ENCODE results near the gene PWP1. TPM values are rescaled to one million over a fixed set of nuclear protein-coding genes. Genes with fewer than 3 reads are reported as not detected.

The PWP1 gene
- total and polyA plus RNA-seq, 3 donors from 2014 or later: 55.7 to 90.4 (median 65.7) TPM

DNA sequence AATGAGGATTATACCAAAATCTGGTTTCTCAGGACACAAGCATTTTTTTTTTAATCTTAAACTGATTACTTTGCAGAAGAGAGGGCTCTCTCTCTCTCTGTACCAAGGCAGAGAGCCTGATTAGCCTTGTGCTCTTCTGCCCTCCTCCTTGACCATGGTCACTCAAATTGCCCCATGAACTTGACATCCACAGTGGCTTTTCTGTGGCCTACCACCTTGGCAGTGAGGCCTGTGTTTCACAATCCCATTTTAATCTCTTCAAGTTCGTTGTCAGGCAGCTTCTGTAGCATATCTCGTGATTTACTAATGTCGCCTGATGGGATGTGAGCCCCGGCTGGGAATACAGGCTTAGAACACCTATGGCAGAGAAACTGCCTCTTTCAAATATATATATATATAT, 30.7 kb upstream of the PWP1 start:
- Histone ChIP-seq H3K4me1 (no peaks in the 10 kb centered on the region), H3K27ac (no peak overlapping the region), H3K4me3 (no peak overlapping the region), H3K9me3 (no peaks in the 10 kb centered on the region), H3K36me3 (ENCODE audit: low read depth, missing control alignments) (no peaks in the 10 kb centered on the region), H3K27me3 (no peaks in the 10 kb centered on the region)
- no peak for DNase-seq
- TF ChIP-seq, protein P1, sequence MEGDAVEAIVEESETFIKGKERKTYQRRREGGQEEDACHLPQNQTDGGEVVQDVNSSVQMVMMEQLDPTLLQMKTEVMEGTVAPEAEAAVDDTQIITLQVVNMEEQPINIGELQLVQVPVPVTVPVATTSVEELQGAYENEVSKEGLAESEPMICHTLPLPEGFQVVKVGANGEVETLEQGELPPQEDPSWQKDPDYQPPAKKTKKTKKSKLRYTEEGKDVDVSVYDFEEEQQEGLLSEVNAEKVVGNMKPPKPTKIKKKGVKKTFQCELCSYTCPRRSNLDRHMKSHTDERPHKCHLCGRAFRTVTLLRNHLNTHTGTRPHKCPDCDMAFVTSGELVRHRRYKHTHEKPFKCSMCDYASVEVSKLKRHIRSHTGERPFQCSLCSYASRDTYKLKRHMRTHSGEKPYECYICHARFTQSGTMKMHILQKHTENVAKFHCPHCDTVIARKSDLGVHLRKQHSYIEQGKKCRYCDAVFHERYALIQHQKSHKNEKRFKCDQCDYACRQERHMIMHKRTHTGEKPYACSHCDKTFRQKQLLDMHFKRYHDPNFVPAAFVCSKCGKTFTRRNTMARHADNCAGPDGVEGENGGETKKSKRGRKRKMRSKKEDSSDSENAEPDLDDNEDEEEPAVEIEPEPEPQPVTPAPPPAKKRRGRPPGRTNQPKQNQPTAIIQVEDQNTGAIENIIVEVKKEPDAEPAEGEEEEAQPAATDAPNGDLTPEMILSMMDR (IDR thresholded peaks at IDR 0.05): no peak
- TF ChIP-seq POLR2A (IDR thresholded peaks at IDR 0.05): no peak
- WGBS, 2 donors: 85 to 89% methylated on average over 4 of the region's 4 CpGs
- intact Hi-C loops (cut with DNase I; ENCODE audit: low total_unique reads): no loop called here

DNA sequence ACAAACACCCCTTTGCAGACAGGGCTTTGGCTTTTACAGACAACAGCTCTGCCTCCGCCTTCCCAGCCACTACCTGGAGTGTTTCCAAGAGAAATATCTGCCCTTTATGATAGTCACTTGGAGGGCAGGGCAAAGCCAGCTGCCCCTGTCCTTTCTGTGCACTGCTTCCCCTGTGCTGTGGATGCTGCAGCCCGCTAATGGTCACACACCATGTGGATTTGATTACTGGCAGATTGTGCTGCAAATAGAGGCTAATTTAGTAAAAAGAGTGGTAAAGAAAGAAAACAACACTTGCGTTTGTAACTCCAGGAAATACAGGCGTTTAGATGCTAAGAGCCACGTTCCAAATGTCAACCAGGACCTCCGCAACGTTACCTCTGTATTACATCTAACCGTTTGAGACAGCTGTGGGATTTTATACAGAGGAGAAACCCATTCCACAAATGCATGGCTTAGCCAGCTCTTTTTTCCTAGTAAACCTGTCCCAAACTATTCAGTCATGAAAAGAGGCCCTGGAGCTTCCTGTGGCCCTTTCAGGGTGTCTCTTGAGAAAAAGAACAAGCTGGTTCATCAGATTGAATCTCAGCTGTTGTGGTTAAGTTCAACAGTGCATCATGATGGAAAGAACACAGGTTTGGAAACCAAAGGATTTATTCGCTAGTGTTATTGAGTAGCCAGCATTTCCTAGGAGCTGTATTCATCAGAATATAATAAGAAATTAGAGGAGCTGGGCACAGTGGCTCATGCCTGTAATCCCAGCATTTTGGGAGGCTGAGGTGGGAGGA, 30.1 kb upstream of the PWP1 start:
- Histone ChIP-seq H3K4me3 (no peak overlapping the region), H3K36me3 (ENCODE audit: low read depth, missing control alignments) (no peaks in the 10 kb centered on the region), H3K27ac (no peak overlapping the region), H3K27me3 (no peaks in the 10 kb centered on the region), H3K9me3 (no peaks in the 10 kb centered on the region), H3K4me1 (no peaks in the 10 kb centered on the region)
- no peak for TF ChIP-seq POLR2A (IDR thresholded peaks at IDR 0.05)
- DNase-seq: no peak
- 76 to 89% methylated on average over 9 of the region's 9 CpGs for WGBS, 2 donors
- intact Hi-C loops (cut with DNase I; ENCODE audit: low total_unique reads): no loop called here

DNA sequence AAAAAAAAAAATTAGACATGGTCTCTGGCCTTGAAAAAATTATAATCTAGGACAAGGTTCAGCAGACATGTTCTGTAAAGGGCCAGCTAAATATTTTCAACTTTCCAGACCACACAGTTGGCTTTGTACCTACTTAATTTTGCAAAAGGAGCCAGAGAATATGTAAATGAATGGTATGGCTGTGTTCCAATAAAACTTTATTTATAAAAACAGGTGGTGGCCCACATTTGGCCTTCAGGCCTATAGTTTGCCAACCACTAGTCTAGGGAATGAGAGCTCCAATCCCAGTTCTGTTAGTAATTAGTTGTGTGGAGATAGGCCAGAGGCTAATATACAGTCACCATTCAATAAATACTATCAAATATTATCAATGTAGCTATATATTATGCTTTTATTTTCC, 29.3 kb upstream of the PWP1 start:
- no peaks in the 10 kb centered on the region for H3K27me3 ChIP-seq
- H3K4me1 ChIP-seq: no peaks in the 10 kb centered on the region
- H3K36me3 ChIP-seq (ENCODE audit: low read depth, missing control alignments): no peaks in the 10 kb centered on the region
- DNase-seq: no peak
- H3K27ac ChIP-seq: no peak overlapping the region
- TF ChIP-seq, protein P1 (IDR thresholded peaks at IDR 0.05): no peak
- TF ChIP-seq POLR2A (IDR thresholded peaks at IDR 0.05): no peak
- H3K9me3 ChIP-seq: no peaks in the 10 kb centered on the region
- intact Hi-C loops (cut with DNase I; ENCODE audit: low total_unique reads): no loop called here
- no peak overlapping the region for H3K4me3 ChIP-seq

DNA sequence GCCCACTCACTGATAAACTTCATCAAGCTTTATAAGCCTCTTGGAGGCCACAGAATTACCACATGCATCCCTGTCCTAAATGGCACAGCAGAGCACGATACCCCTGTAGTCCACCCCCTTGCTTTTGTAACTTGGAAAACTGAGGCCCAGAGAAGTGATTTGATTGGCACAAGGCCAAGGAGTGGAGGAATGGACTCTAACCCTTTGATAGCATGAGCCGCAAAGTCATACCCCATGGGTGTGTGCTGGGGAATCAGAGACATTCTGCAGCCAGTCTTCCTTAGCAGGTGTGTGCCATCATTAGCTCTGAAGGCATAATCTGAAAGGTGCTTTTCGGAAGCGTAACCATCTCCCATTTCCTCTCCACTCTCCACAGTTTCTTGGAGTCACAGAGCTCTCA, 28.5 kb upstream of the PWP1 start:
- Histone ChIP-seq H3K27ac (no peak overlapping the region), H3K36me3 (ENCODE audit: low read depth, missing control alignments) (no peaks in the 10 kb centered on the region), H3K4me1 (no peaks in the 10 kb centered on the region), H3K4me3 (no peak overlapping the region), H3K9me3 (no peaks in the 10 kb centered on the region), H3K27me3 (no peaks in the 10 kb centered on the region)
- DNase-seq: no peak
- intact Hi-C loops (cut with DNase I; ENCODE audit: low total_unique reads): no loop called here
- no peak for TF ChIP-seq POLR2A (IDR thresholded peaks at IDR 0.05)
- TF ChIP-seq, protein P1 (IDR thresholded peaks at IDR 0.05): no peak
- WGBS, 2 donors: 94 to 100% methylated on average over 4 of the region's 4 CpGs

DNA sequence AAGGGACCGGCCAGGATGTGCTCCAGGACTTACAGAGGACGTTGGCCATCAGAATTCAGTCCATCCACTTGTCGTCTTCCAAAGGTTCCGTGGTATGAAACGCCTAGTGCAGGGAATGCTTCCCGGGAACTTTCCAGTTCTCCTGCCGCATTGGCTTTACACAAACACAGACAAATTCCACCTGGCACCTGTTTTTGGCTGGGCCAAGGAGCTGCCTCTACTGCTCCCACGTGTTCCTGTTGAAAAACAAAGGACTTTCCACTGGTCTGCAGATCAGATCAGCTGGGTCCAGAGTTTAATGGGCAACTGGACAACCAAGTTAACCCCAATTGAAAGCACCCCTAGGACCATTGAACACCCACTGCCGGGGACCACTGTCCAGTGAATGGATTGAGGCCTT, 28.0 kb upstream of the PWP1 start:
- Histone ChIP-seq H3K4me1 (no peaks in the 10 kb centered on the region), H3K27ac (no peak overlapping the region), H3K9me3 (no peaks in the 10 kb centered on the region), H3K36me3 (ENCODE audit: low read depth, missing control alignments) (no peaks in the 10 kb centered on the region), H3K27me3 (no peaks in the 10 kb centered on the region), H3K4me3 (no peak overlapping the region)
- DNase-seq: no peak
- 85 to 92% methylated on average over 9 of the region's 9 CpGs for WGBS, 2 donors
- TF ChIP-seq, protein P1 (IDR thresholded peaks at IDR 0.05): no peak
- no peak for TF ChIP-seq POLR2A (IDR thresholded peaks at IDR 0.05)
- intact Hi-C loops (cut with DNase I; ENCODE audit: low total_unique reads): no loop called here
